ENCODE results near the gene AOAH. TPM values are rescaled to one million over a fixed set of nuclear protein-coding genes. Genes with fewer than 3 reads are reported as not detected.

AOAH gene
- total RNA-seq, 1 experiment from 2014 or later, result not detected

DNA sequence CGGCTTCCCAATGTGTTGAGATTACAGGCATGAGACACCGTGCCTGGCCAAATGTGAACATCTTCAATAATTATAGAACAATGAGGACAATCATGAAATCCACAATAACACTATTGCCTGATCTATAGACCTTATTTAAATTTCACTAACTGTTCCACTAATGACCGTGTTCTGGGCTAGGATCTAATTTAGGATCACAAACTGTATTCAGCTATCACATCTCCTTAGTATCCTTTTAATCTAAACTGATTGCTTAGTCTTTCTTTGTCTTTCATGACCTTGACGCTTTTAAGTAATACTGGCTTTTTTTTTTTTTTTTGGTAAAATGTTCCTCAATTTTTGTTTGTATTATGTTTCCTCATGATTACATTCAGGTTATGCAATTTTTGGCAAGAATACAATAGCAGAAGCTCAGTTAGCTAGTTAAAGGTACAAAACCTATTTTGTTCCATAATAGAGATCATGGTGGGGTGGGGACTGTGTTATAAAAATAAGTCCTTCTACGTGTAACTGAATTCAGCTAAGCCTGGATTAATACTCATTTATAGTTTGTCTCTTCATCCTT is 158.4 kb downstream of the AOAH start:
- DNase-seq (ENCODE audit: low spot score), result no peak
- BruUV-seq (replicated peaks), result no TSS peak
- no peak for TF ChIP-seq EZH2 (IDR thresholded peaks at IDR 0.05; ENCODE audit: borderline replicate concordance, low read depth, low read length, poor library complexity, severe bottlenecking)
- no peak for TF ChIP-seq CTCF (conservative IDR thresholded peaks at IDR 0.05; ENCODE audit: low read depth, low read length)
- H3K27ac ChIP-seq (ENCODE audit: low read depth, low read length, poor library complexity, severe bottlenecking), result no peak overlapping the region
- no peaks in the 10 kb centered on the region for H3K36me3 ChIP-seq (ENCODE audit: insufficient read depth, low read length, poor library complexity, severe bottlenecking)
- no peak overlapping the region for H3K4me3 ChIP-seq (ENCODE audit: low read depth, low read length, poor library complexity, severe bottlenecking)
- ChIA-PET CTCF (no interaction called here), POLR2A (ENCODE audit: low non-redundant PET) (no interaction called here)
- no peaks in the 10 kb centered on the region for H3K9me3 ChIP-seq (ENCODE audit: low read depth, low read length, poor library complexity, severe bottlenecking)
- H3K27me3 ChIP-seq (replicated peaks; ENCODE audit: insufficient read depth, low read depth, low read length, poor library complexity), result peaks cover 19% of the 10 kb centered on the region
- intact Hi-C loops (cut with micrococcal nuclease; ENCODE audit: unreplicated experiment), result no loop called here
- H3K4me1 ChIP-seq (ENCODE audit: insufficient read depth, low read length, poor library complexity, severe bottlenecking), result no peaks in the 10 kb centered on the region

DNA sequence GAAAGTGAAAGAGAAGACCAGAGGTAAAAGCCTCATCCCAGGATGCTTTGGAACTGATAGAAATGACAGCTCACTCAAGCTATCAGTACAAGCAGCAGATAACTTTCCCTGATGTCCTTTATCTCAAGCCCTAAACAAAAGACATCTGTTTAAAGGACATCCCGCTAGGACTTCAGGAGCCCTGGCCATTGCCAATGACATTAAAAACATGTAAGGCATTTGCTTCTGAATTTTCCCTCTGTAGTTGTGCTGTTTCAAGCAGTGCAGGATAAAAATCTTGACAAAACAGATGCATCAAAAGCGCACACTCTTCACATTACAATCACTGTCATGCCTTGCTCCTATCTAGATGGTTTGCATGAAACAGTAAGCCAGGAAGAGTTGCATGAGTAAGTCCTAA is 159.8 kb downstream of the AOAH start:
- CTCF ChIA-PET, result no interaction called here
- Histone ChIP-seq H3K27ac (ENCODE audit: low read depth, low read length, poor library complexity, severe bottlenecking) (no peak overlapping the region), H3K36me3 (ENCODE audit: insufficient read depth, low read length, poor library complexity, severe bottlenecking) (no peaks in the 10 kb centered on the region), H3K9me3 (ENCODE audit: low read depth, low read length, poor library complexity, severe bottlenecking) (no peaks in the 10 kb centered on the region), H3K4me1 (ENCODE audit: insufficient read depth, low read length, poor library complexity, severe bottlenecking) (no peaks in the 10 kb centered on the region), H3K4me3 (ENCODE audit: low read depth, low read length, poor library complexity, severe bottlenecking) (no peak overlapping the region), H3K27me3 (replicated peaks; ENCODE audit: insufficient read depth, low read depth, low read length, poor library complexity) (peaks cover 19% of the 10 kb centered on the region)
- BruUV-seq (replicated peaks), result no TSS peak
- TF ChIP-seq CTCF (conservative IDR thresholded peaks at IDR 0.05; ENCODE audit: low read depth, low read length) (no peak), EZH2 (IDR thresholded peaks at IDR 0.05; ENCODE audit: borderline replicate concordance, low read depth, low read length, poor library complexity, severe bottlenecking) (no peak)
- no peak for DNase-seq (ENCODE audit: low spot score)
- intact Hi-C loops (cut with micrococcal nuclease; ENCODE audit: unreplicated experiment), result no loop called here
- POLR2A ChIA-PET (ENCODE audit: low non-redundant PET), result no interaction called here

- H3K4me1 ChIP-seq (ENCODE audit: insufficient read depth, low read length, poor library complexity, severe bottlenecking), result no peaks in the 10 kb centered on the region
- ChIA-PET CTCF (no interaction called here), POLR2A (ENCODE audit: low non-redundant PET) (no interaction called here)
These were observed 160.5 kb downstream of the AOAH start for GRCh38 chr7:36563706-36564327.

More at GRCh38 chr7:36563706-36564327, 160.5 kb downstream of the AOAH start:
- no peaks in the 10 kb centered on the region for H3K36me3 ChIP-seq (ENCODE audit: insufficient read depth, low read length, poor library complexity, severe bottlenecking)
- TF ChIP-seq EZH2 (IDR thresholded peaks at IDR 0.05; ENCODE audit: borderline replicate concordance, low read depth, low read length, poor library complexity, severe bottlenecking) (no peak), CTCF (conservative IDR thresholded peaks at IDR 0.05; ENCODE audit: low read depth, low read length) (no peak)
- DNase-seq (ENCODE audit: low spot score), result no peak
- no TSS peak for BruUV-seq (replicated peaks)
- no peaks in the 10 kb centered on the region for H3K9me3 ChIP-seq (ENCODE audit: low read depth, low read length, poor library complexity, severe bottlenecking)
- H3K27ac ChIP-seq (ENCODE audit: low read depth, low read length, poor library complexity, severe bottlenecking), result no peak overlapping the region
- peaks cover 19% of the 10 kb centered on the region for H3K27me3 ChIP-seq (replicated peaks; ENCODE audit: insufficient read depth, low read depth, low read length, poor library complexity)
- no peak overlapping the region for H3K4me3 ChIP-seq (ENCODE audit: low read depth, low read length, poor library complexity, severe bottlenecking)
- intact Hi-C loops (cut with micrococcal nuclease; ENCODE audit: unreplicated experiment), result no loop called here
